ENCODE measurements around the gene AP3M1. TPM values are rescaled to one million over a fixed set of nuclear protein-coding genes. Genes with fewer than 3 reads are reported as not detected.
"Not testable (repeated sequence)": the region's sequence is repeated elsewhere in the genome, so short reads cannot be mapped to it uniquely, and the experiment has no call there.

Gene AP3M1
- total RNA-seq, 1 donor from 2014 or later, result 63.4 TPM

DNA sequence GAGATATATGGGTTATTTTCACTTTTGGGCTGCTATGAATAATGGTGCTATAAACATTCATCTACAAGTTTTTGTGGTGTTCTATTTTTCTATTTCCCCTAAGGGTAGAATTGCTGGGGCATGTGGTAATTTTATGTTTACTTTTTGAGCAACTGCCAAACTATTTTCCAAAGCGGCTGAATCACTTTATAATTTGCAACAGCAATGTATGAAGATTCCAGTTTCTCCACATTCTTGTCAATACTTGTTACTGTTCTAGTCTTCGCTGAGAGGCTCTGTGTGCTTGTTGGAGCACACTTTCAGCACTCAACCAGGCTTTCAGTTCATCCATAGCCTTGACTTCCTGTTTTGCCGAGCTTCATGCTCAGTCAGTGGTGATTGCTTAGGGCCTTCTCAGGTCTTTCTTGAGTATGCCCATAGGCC is 39.4 kb upstream of the AP3M1 start:
- TF ChIP-seq, protein P1, sequence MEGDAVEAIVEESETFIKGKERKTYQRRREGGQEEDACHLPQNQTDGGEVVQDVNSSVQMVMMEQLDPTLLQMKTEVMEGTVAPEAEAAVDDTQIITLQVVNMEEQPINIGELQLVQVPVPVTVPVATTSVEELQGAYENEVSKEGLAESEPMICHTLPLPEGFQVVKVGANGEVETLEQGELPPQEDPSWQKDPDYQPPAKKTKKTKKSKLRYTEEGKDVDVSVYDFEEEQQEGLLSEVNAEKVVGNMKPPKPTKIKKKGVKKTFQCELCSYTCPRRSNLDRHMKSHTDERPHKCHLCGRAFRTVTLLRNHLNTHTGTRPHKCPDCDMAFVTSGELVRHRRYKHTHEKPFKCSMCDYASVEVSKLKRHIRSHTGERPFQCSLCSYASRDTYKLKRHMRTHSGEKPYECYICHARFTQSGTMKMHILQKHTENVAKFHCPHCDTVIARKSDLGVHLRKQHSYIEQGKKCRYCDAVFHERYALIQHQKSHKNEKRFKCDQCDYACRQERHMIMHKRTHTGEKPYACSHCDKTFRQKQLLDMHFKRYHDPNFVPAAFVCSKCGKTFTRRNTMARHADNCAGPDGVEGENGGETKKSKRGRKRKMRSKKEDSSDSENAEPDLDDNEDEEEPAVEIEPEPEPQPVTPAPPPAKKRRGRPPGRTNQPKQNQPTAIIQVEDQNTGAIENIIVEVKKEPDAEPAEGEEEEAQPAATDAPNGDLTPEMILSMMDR (IDR thresholded peaks at IDR 0.05; ENCODE audit: partially characterized antibody, unreplicated experiment), result no peak
- no peak for DNase-seq
- no peaks in the 10 kb centered on the region for H3K36me3 Mint-ChIP-seq (ENCODE audit: unreplicated experiment)
- H3K4me3 Mint-ChIP-seq (ENCODE audit: unreplicated experiment), result no peak overlapping the region
- H3K27ac Mint-ChIP-seq (ENCODE audit: unreplicated experiment), result no peak overlapping the region
- no peaks in the 10 kb centered on the region for H3K27me3 Mint-ChIP-seq (ENCODE audit: unreplicated experiment)
- no peaks in the 10 kb centered on the region for H3K9me3 Mint-ChIP-seq (ENCODE audit: unreplicated experiment)
- H3K4me1 Mint-ChIP-seq (ENCODE audit: low read depth, unreplicated experiment), result no peaks in the 10 kb centered on the region

- not testable (repeated sequence) for DNase-seq; H3K4me1 Mint-ChIP-seq (ENCODE audit: low read depth, unreplicated experiment); H3K36me3 Mint-ChIP-seq (ENCODE audit: unreplicated experiment); H3K27me3 Mint-ChIP-seq (ENCODE audit: unreplicated experiment); H3K9me3 Mint-ChIP-seq (ENCODE audit: unreplicated experiment); H3K4me3 Mint-ChIP-seq (ENCODE audit: unreplicated experiment); H3K27ac Mint-ChIP-seq (ENCODE audit: unreplicated experiment)
Measured at GRCh38 chr10:74188617-74189016, 38.0 kb upstream of the AP3M1 start.

DNA sequence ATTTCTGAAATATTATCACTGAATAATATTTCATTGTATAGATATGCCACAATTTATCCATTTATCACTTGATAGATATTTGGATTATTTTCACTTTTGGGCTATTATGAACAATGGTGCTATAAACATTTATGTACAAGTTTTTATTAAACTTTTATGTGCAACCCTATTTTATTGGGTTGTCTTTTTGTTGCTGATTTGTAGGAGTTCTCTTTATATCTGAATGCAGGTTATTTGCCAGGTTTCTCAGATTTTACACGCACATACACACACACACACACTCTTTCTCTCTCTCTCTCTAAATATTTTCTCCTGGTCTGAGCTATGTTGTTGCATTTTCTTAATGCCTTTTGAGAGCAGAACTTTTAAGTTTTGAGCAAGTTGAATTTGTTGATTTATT is 36.6 kb upstream of the AP3M1 start:
- TF ChIP-seq, protein P1 (IDR thresholded peaks at IDR 0.05; ENCODE audit: partially characterized antibody, unreplicated experiment), result no peak
- H3K4me3 Mint-ChIP-seq (ENCODE audit: unreplicated experiment), result no peak overlapping the region
- no peaks in the 10 kb centered on the region for H3K9me3 Mint-ChIP-seq (ENCODE audit: unreplicated experiment)
- H3K27me3 Mint-ChIP-seq (ENCODE audit: unreplicated experiment), result peaks cover 2% of the 10 kb centered on the region
- no peak for DNase-seq
- H3K27ac Mint-ChIP-seq (ENCODE audit: unreplicated experiment), result no peak overlapping the region
- H3K4me1 Mint-ChIP-seq (ENCODE audit: low read depth, unreplicated experiment), result no peaks in the 10 kb centered on the region
- no peaks in the 10 kb centered on the region for H3K36me3 Mint-ChIP-seq (ENCODE audit: unreplicated experiment)

DNA sequence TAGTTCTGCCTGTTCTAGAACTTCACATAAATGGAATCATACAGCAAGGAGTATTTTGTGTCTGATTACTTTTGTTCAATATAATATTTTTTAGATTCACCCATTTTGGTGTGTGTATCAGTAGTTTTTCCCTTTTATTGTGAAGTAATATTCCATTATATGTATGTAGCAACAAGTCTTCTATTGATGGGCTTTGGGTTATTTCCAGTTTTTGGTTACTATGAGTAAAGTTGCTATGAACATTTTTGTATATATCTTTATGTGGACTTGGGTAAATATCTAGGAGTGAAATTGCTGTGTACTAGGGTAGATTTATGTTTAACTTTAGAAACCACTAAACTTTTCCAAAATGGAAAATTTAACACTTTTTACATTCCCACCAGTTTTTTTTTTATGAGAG is 36.0 kb upstream of the AP3M1 start:
- Mint-ChIP-seq H3K9me3 (ENCODE audit: unreplicated experiment) (no peaks in the 10 kb centered on the region), H3K4me1 (ENCODE audit: low read depth, unreplicated experiment) (no peaks in the 10 kb centered on the region), H3K4me3 (ENCODE audit: unreplicated experiment) (no peak overlapping the region), H3K27ac (ENCODE audit: unreplicated experiment) (no peak overlapping the region), H3K27me3 (ENCODE audit: unreplicated experiment) (peaks cover 2% of the 10 kb centered on the region), H3K36me3 (ENCODE audit: unreplicated experiment) (no peaks in the 10 kb centered on the region)
- no peak for DNase-seq
- TF ChIP-seq, protein P1 (IDR thresholded peaks at IDR 0.05; ENCODE audit: partially characterized antibody, unreplicated experiment), result no peak

GRCh38 chr10:74179111-74179710 is 28.6 kb upstream of the AP3M1 start:
- Mint-ChIP-seq H3K4me3 (ENCODE audit: unreplicated experiment) (no peak overlapping the region), H3K36me3 (ENCODE audit: unreplicated experiment) (no peaks in the 10 kb centered on the region)
- TF ChIP-seq, protein P1 (IDR thresholded peaks at IDR 0.05; ENCODE audit: partially characterized antibody, unreplicated experiment), result no peak

More at GRCh38 chr10:74179111-74179710, 28.6 kb upstream of the AP3M1 start:
- Mint-ChIP-seq H3K9me3 (ENCODE audit: unreplicated experiment) (no peaks in the 10 kb centered on the region), H3K27me3 (ENCODE audit: unreplicated experiment) (peaks cover 2% of the 10 kb centered on the region), H3K4me1 (ENCODE audit: low read depth, unreplicated experiment) (no peaks in the 10 kb centered on the region), H3K27ac (ENCODE audit: unreplicated experiment) (no peak overlapping the region)
- DNase-seq, result no peak
